Right atrium auricular region (tissue), 2 donors: ENCODE data around the gene LYZL1. TPM values are rescaled to one million over a fixed set of nuclear protein-coding genes. Genes with fewer than 3 reads are reported as not detected.
"Not testable (repeated sequence)": the region's sequence is repeated elsewhere in the genome, so short reads cannot be mapped to it uniquely, and the experiment has no call there.

Experiments
- DNase-seq: peaks from one replicate; pipeline ENCODE4 v3.0.0-alpha.2; 2019; ENCODE audit warnings: low spot score
- H3K27ac ChIP-seq, 2 donors: fragments of 200-600 bp; sonication (generic); 1 replicate in 1 of 2; 2 replicates in 1 of 2; pipeline ENCODE4 v1.5.1; 2016 to 2019
- H3K27me3 ChIP-seq, 2 donors: fragments of 200-600 bp; sonication (generic); one replicate each; pipeline versions ENCODE4 v1.5.1 to v1.6.0; 2017 to 2019
- H3K36me3 ChIP-seq: fragments of 200-600 bp; sonication (generic); one replicate; pipeline ENCODE4 v1.5.1; 2016
- H3K4me1 ChIP-seq, 2 donors: fragments of 200-600 bp; sonication (generic); one replicate each; pipeline versions ENCODE4 v1.5.1 to v1.6.0; 2017 to 2019
- H3K4me3 ChIP-seq, 2 donors: fragments of 200-600 bp; sonication (generic); 1 replicate in 1 of 2; 2 replicates in 1 of 2; pipeline ENCODE4 v1.5.1; 2017 to 2019; ENCODE audit warnings: mild to moderate bottlenecking in 1 of 2, moderate library complexity in 1 of 2
- H3K9me3 ChIP-seq, 2 donors: fragments of 200-600 bp; sonication (generic); one replicate each; pipeline ENCODE4 v1.5.1; 2019
- total RNA-seq, 2 donors: library from RNA; depleted of rRNA; stranded (reverse); fragments of >200 nt; gene quantifications; one replicate each; pipeline ENCODE4 v1.1.0, GENCODE V29; 2016
- TF ChIP-seq, protein P1 (sequence below), 2 donors: fragments of 200-600 bp; sonication (generic); IDR thresholded peaks; one replicate each; pipeline ENCODE4 v1.5.1; 2019; ENCODE audit warnings: antibody characterized with exemption in 2 of 2

LYZL1 gene
- total RNA-seq, 2 donors from 2014 or later: not detected

DNA sequence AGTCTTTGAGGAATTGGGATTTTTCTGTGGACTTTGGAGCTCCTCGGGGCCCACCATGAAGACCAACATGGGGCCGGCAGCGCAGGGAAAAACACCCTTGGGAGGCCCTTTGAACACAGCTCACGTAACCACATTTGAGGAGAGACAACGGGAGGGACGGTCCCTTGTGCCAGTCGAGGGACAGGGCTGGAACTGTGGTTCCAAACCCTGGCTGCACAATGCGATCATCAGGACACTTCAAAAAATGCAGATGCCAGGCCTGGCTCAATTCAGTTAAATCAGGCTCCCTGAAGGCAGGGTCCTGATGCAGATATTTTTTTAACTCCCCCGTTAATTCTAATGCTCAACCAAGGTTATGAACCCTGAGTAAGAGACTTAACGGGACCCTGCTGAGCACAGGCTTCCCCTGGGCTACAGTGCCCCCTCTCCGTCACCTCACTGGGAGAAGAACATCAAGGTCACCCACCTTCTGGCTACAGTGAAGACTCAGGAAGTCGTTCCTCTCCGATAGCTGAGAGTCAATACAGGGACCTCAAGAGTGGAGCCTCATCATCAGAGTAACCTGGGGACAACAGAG, 30.4 kb downstream of the LYZL1 start:
- peaks cover 0 to 27% of the 10 kb centered on the region in 2 donors for H3K4me1 ChIP-seq
- peak overlapping the region; percentile 63 to 82 for H3K27ac ChIP-seq
- H3K4me3 ChIP-seq: no peak overlapping the region
- H3K27me3 ChIP-seq: no peaks in the 10 kb centered on the region
- H3K9me3 ChIP-seq: no peaks in the 10 kb centered on the region
- no peaks in the 10 kb centered on the region for H3K36me3 ChIP-seq
- no peak for DNase-seq
- TF ChIP-seq, protein P1, sequence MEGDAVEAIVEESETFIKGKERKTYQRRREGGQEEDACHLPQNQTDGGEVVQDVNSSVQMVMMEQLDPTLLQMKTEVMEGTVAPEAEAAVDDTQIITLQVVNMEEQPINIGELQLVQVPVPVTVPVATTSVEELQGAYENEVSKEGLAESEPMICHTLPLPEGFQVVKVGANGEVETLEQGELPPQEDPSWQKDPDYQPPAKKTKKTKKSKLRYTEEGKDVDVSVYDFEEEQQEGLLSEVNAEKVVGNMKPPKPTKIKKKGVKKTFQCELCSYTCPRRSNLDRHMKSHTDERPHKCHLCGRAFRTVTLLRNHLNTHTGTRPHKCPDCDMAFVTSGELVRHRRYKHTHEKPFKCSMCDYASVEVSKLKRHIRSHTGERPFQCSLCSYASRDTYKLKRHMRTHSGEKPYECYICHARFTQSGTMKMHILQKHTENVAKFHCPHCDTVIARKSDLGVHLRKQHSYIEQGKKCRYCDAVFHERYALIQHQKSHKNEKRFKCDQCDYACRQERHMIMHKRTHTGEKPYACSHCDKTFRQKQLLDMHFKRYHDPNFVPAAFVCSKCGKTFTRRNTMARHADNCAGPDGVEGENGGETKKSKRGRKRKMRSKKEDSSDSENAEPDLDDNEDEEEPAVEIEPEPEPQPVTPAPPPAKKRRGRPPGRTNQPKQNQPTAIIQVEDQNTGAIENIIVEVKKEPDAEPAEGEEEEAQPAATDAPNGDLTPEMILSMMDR (IDR thresholded peaks at IDR 0.05): no peak

DNA sequence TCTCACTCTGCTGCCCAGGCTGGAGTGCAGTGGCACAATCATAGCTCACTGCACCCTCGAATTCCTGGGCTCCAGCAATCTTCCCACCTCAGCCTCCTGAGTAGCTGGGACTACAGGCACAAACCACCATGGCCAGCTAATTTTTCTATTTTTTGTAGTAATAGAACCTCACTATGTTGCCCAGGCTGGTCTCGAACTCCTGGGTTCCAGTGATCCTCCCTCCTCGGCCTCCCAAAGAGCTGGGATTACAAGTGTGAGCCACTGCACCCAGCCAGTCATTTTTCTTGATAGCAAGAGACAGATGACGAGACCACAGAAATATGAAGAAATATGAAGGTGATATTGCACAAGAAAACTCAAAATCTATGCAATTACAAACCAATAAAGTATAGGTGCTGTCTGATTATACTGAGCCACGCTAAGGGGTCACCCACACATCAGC, 31.8 kb downstream of the LYZL1 start:
- not testable (repeated sequence) for H3K4me3 ChIP-seq, H3K27ac ChIP-seq, DNase-seq, H3K27me3 ChIP-seq, H3K9me3 ChIP-seq, H3K36me3 ChIP-seq
- H3K4me1 ChIP-seq: peaks cover 0 to 27% of the 10 kb centered on the region in 2 donors

DNA sequence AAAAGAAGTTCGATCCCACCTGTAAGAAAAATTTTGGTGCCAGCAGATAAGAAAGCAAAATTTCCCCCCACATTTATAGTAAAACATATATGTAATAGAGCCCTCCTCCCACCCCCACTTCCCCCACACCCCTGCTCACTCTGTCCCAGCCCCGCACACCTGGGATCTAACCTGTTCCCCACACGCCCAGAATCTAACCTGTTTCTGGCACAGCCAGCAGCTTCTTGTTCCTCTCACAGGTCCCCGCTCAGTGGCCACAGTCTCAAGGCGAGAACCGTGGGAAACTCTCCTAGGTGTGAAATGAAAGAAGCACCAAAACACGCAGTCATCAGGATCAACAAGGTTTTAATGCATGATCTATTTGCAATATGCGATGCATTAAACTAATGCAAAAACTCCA, 32.8 kb downstream of the LYZL1 start:
- H3K9me3 ChIP-seq: no peaks in the 10 kb centered on the region
- H3K27ac ChIP-seq: no peak overlapping the region
- TF ChIP-seq, protein P1 (IDR thresholded peaks at IDR 0.05): no peak
- no peaks in the 10 kb centered on the region for H3K36me3 ChIP-seq
- no peaks in the 10 kb centered on the region for H3K27me3 ChIP-seq
- H3K4me1 ChIP-seq: peaks cover 0 to 27% of the 10 kb centered on the region in 2 donors
- no peak overlapping the region for H3K4me3 ChIP-seq
- no peak for DNase-seq

DNA sequence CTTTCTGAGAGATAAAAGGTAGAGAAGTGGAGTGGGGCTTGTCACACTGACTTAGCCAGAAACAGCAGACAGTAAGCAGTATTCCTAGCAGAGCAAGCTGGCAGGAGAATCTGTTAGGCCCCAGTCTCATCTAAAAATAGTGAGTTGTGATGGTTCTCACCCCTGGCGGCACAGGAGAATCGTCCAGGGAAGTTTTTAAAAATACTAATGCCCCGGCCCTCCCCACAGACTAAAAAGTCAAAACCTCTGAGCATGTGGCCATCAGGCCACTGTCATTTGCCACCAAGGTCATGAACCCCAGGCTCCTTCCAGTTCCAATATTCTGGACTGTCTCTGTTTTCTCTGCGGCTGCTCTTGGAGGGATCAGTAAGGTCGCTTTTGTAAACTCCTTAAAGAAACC, 34.0 kb downstream of the LYZL1 start:
- Histone ChIP-seq H3K9me3 (no peaks in the 10 kb centered on the region), H3K36me3 (no peaks in the 10 kb centered on the region), H3K27ac (peak overlapping the region; percentile 68 to 92), H3K4me3 (no peak overlapping the region), H3K27me3 (no peaks in the 10 kb centered on the region), H3K4me1 (peaks cover 0 to 27% of the 10 kb centered on the region in 2 donors)
- TF ChIP-seq, protein P1 (IDR thresholded peaks at IDR 0.05): no peak
- no peak for DNase-seq

DNA sequence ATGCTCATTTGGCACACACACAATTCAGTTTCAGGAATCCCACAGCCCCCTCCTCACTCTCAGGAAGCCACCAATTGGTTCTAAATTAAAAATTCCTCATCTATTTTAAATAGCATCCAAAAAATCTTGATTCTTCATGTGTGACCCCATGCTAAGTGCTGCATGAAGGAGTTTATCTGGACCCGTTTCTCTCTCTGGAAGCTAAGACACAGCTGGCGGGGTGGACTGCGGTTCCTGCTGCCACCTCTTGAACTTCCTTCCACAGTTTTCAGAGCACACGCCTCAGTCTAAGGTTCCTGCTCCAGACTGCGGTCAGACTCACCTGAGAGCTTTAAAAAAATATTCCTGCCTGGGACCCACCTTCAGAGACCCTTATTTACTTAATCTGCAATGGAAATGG, 34.5 kb downstream of the LYZL1 start:
- no peak for DNase-seq
- H3K9me3 ChIP-seq: no peaks in the 10 kb centered on the region
- TF ChIP-seq, protein P1 (IDR thresholded peaks at IDR 0.05): no peak
- H3K4me3 ChIP-seq: no peak overlapping the region
- no peaks in the 10 kb centered on the region for H3K36me3 ChIP-seq
- peak overlapping the region; percentile 68 to 92 for H3K27ac ChIP-seq
- H3K4me1 ChIP-seq: peaks cover 0 to 23% of the 10 kb centered on the region in 2 donors
- H3K27me3 ChIP-seq: no peaks in the 10 kb centered on the region

DNA sequence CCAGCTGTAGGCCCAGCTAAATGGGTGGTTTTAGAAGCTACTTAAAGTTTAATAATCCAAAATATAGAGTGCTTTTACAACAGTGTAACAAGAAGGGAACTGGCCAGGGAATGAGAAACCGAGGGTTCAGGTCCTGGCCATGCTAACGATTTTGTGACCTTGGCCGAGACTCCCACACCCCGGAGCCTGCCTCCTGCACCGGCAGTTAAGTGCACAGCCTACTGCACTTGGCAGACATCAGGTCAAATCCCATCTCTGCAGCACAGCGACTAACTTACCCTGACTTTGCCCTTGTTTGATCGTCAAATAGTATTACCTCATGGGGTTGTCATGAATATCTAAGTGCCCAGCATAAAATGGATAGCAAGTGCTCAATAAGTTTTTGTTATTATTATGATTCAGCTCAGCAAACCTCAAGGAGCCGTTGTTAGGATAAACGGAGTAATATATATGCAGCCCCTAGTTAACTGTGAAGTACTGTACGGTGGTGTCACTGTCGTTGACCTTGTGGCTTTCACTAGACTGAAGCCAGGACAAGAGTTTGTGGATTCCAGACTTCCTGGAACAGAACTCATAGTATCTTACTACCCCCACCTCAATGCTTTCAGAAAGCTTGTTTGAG, 35.5 kb downstream of the LYZL1 start:
- TF ChIP-seq, protein P1 (IDR thresholded peaks at IDR 0.05): no peak
- Histone ChIP-seq H3K27ac (peak overlapping the region; percentile 48 to 92), H3K27me3 (no peaks in the 10 kb centered on the region), H3K36me3 (no peaks in the 10 kb centered on the region), H3K9me3 (no peaks in the 10 kb centered on the region), H3K4me1 (peaks cover 0 to 17% of the 10 kb centered on the region in 2 donors), H3K4me3 (no peak overlapping the region)
- DNase-seq: no peak
